Panc1 (cell line): ENCODE data around the gene NFATC2. TPM values are rescaled to one million over a fixed set of nuclear protein-coding genes. Genes with fewer than 3 reads are reported as not detected.

Experiments
- ATAC-seq: fragments of 200-7000 bp; cut with Tn5 transposase; 2 replicates; pipeline ENCODE4 v1.9.1; 2020; ENCODE audit warnings: mild to moderate bottlenecking, moderate library complexity
- BruUV-seq: library from RNA; stranded (reverse); fragments of 400-500 nt; replicated peaks from 2 replicates; lab custom pipeline; 2021; lab: Mats Ljungman, UMichigan
- CTCF ChIA-PET: fragments of 300-600 bp; sonication (Branson Sonifier 250); formaldehyde crosslinking; loops from one replicate; lab custom pipeline; 2022; ENCODE audit warnings: antibody characterized with exemption; lab: Charles Lee
- POLR2A ChIA-PET: fragments of 300-600 bp; sonication (Branson Sonifier 250); formaldehyde crosslinking; loops from one replicate; lab custom pipeline; 2022; ENCODE audit warnings: antibody characterized with exemption; lab: Charles Lee
- DNase-seq: peaks from one replicate; pipeline ENCODE4 v3.0.0-alpha.2; 2010; ENCODE audit warnings: low read depth, low spot score
- H3K27ac ChIP-seq: 2 replicates; pipeline ENCODE4 v1.5.1; 2011; ENCODE audit warnings: mild to moderate bottlenecking, low read length, inconsistent platforms
- H3K27me3 ChIP-seq: fragments of 200-500 bp; sonication (Bioruptor generic); 2 replicates; pipeline ENCODE4 v1.6.0; 2014; ENCODE audit warnings: low read length, inconsistent platforms; ENCODE audit not compliant: control insufficient read depth, insufficient read depth
- H3K36me3 ChIP-seq: fragments of 200-500 bp; sonication (Bioruptor generic); 2 replicates; pipeline ENCODE4 v1.5.1; 2014; ENCODE audit warnings: inconsistent platforms, mild to moderate bottlenecking, low read length, moderate library complexity; ENCODE audit not compliant: control insufficient read depth, insufficient read depth
- H3K4me1 ChIP-seq: 2 replicates; pipeline ENCODE4 v1.5.1; 2011; ENCODE audit warnings: inconsistent platforms, mild to moderate bottlenecking, low read length, moderate library complexity; ENCODE audit not compliant: control insufficient read depth, insufficient read depth
- H3K4me3 ChIP-seq, 2 experiments: 2 replicates each; pipeline ENCODE4 v1.5.1; 2011 to 2012; ENCODE audit warnings: low read depth in 2 of 2, low read length in 2 of 2, mild to moderate bottlenecking in 2 of 2, inconsistent platforms in 1 of 2, moderate library complexity in 1 of 2
- H3K9me3 ChIP-seq: fragments of 200-500 bp; sonication (Bioruptor generic); 2 replicates; pipeline ENCODE4 v1.5.1; 2014; ENCODE audit warnings: low read depth, mild to moderate bottlenecking, inconsistent platforms, low read length, moderate library complexity; ENCODE audit not compliant: control insufficient read depth, insufficient read depth
- CTCF ChIP-seq: fragments of 450-650 bp; IDR thresholded peaks from 2 replicates; pipeline ENCODE4 v1.5.1; 2017; ENCODE audit warnings: mild to moderate bottlenecking
- POLR2AphosphoS5 ChIP-seq: IDR thresholded peaks from 2 replicates; pipeline ENCODE4 v1.6.1; 2012; ENCODE audit warnings: mild to moderate bottlenecking, low read depth, low read length, moderate library complexity
- REST ChIP-seq, 2 experiments: IDR thresholded peaks; 2 replicates each; pipeline ENCODE4 v1.6.1; 2011 to 2012; ENCODE audit warnings: low read depth in 2 of 2, control low read depth in 1 of 2, low read length in 1 of 2, mild to moderate bottlenecking in 1 of 2, moderate library complexity in 1 of 2; ENCODE audit not compliant: insufficient read depth in 1 of 2
- SIN3A ChIP-seq: IDR thresholded peaks from 2 replicates; pipeline ENCODE4 v1.6.1; 2012; ENCODE audit warnings: low read depth, mild to moderate bottlenecking, low read length, moderate library complexity, borderline replicate concordance; ENCODE audit not compliant: insufficient read depth
- TCF7L2 ChIP-seq: IDR thresholded peaks from 2 replicates; pipeline ENCODE4 v1.6.1; 2011; ENCODE audit warnings: mild to moderate bottlenecking, low read depth, low read length, inconsistent platforms
- in situ Hi-C: cut with HindIII; loops from 2 replicates; pipeline ENCODE4 v1.10.0; 2016; ENCODE audit warnings: low sequenced_read_pairs, low pct_unique_long_range_greater_than_20kb
- intact Hi-C: fragments of 100-400 bp; cut with micrococcal nuclease; formaldehyde crosslinking; loops from one replicate; pipeline ENCODE4 v1.10.0; 2022; ENCODE audit not compliant: unreplicated experiment
- total RNA-seq: library from RNA; stranded (reverse); gene quantifications from one replicate; pipeline ENCODE4 v1.2.1, GENCODE V29; 2021; ENCODE audit not compliant: unreplicated experiment

Gene NFATC2
- total RNA-seq, 1 experiment from 2014 or later = 10.6 TPM

GRCh38 chr20:51584116-51584515 is 41.6 kb upstream of the NFATC2 start:
- ATAC-seq = no peak
- TF ChIP-seq SIN3A = no peak
- no peak for TF ChIP-seq REST (IDR thresholded peaks at IDR 0.05; ENCODE audit: insufficient read depth in 1 of 2, low read depth in 2 of 2, low read length in 1 of 2)
- no peak for TF ChIP-seq POLR2AphosphoS5
- TF ChIP-seq TCF7L2 = no peak
- no peak for TF ChIP-seq CTCF
- Histone ChIP-seq H3K4me3 (no peak overlapping the region), H3K36me3 (no peaks in the 10 kb centered on the region), H3K27ac (no peak overlapping the region), H3K4me1 (no peaks in the 10 kb centered on the region), H3K9me3 (no peaks in the 10 kb centered on the region), H3K27me3 (no peaks in the 10 kb centered on the region)
- intact Hi-C loops = no loop called here
- no TSS peak for BruUV-seq
- in situ Hi-C loops = no loop called here
- ChIA-PET POLR2A (interaction anchor here (0.6 kb wide), 1 partner anchor 145 kb away, joined by 5 read pairs; no protein-coding TSS in a partner anchor), CTCF (interaction anchor here (1.1 kb wide), 1 partner anchor 11 kb away, joined by 3 read pairs; no protein-coding TSS in a partner anchor)
- no peak for DNase-seq

- CTCF ChIA-PET = no interaction called here
- POLR2A ChIA-PET = interaction anchor here (0.6 kb wide), 1 partner anchor 145 kb away, joined by 5 read pairs; no protein-coding TSS in a partner anchor
- H3K9me3 ChIP-seq = no peaks in the 10 kb centered on the region
- no TSS peak for BruUV-seq
- no peaks in the 10 kb centered on the region for H3K27me3 ChIP-seq
- ATAC-seq = no peak
- no peaks in the 10 kb centered on the region for H3K4me1 ChIP-seq
- H3K4me3 ChIP-seq = no peak overlapping the region
- in situ Hi-C loops = no loop called here
- no peak overlapping the region for H3K27ac ChIP-seq
- no peak for DNase-seq
- intact Hi-C loops = no loop called here
- no peak for TF ChIP-seq REST (IDR thresholded peaks at IDR 0.05; ENCODE audit: insufficient read depth in 1 of 2, low read depth in 2 of 2, low read length in 1 of 2)
- no peak for TF ChIP-seq POLR2AphosphoS5
- no peak for TF ChIP-seq SIN3A
- TF ChIP-seq TCF7L2 = no peak
- TF ChIP-seq CTCF = no peak
- no peaks in the 10 kb centered on the region for H3K36me3 ChIP-seq
These were observed 41.0 kb upstream of the NFATC2 start for GRCh38 chr20:51583499-51583898.
